Endodermal cell (in vitro differentiated cells): Measurements from ENCODE around the gene PDE7B. TPM values are rescaled to one million over a fixed set of nuclear protein-coding genes. Genes with fewer than 3 reads are reported as not detected.
A peak's percentile ranks its signal among the peaks of the same experiment; 100 is the strongest.

Experiments
- DNase-seq: peaks from one replicate; pipeline ENCODE4 v3.0.0-alpha.2; 2017
- H3K27ac ChIP-seq: 2 replicates; pipeline ENCODE4 v1.5.1; 2013; ENCODE audit warnings: mild to moderate bottlenecking, low read depth, low read length, moderate library complexity
- H3K27me3 ChIP-seq: 2 replicates; pipeline ENCODE4 v1.6.1; 2013; ENCODE audit warnings: mild to moderate bottlenecking, low read length, moderate library complexity; ENCODE audit not compliant: insufficient read depth, control insufficient read depth, poor library complexity, severe bottlenecking
- H3K36me3 ChIP-seq: 2 replicates; pipeline ENCODE4 v1.7.0; 2013; ENCODE audit warnings: mild to moderate bottlenecking, low read length, moderate library complexity; ENCODE audit not compliant: control insufficient read depth, insufficient read depth
- H3K4me1 ChIP-seq: one replicate; pipeline ENCODE4 v1.7.0; 2013; ENCODE audit warnings: low read length; ENCODE audit not compliant: control insufficient read depth, insufficient read depth
- H3K4me3 ChIP-seq: 2 replicates; pipeline ENCODE4 v1.5.1; 2013; ENCODE audit warnings: mild to moderate bottlenecking, low read length, moderate library complexity
- H3K9ac ChIP-seq: 2 replicates; pipeline ENCODE4 v1.6.1; 2013; ENCODE audit warnings: mild to moderate bottlenecking, low read length, moderate library complexity; ENCODE audit not compliant: poor library complexity, severe bottlenecking; ENCODE audit errors: extremely low read depth
- H3K9me3 ChIP-seq: 2 replicates; pipeline ENCODE4 v1.6.1; 2013; ENCODE audit warnings: mild to moderate bottlenecking, low read length, moderate library complexity; ENCODE audit not compliant: control insufficient read depth
- H3K27ac Mint-ChIP-seq: 2 replicates; pipeline ENCODE4 v1.8.0; 2020; ENCODE audit warnings: mixed read lengths
- H3K27me3 Mint-ChIP-seq: 2 replicates; pipeline ENCODE4 v1.8.0; 2021; ENCODE audit warnings: mild to moderate bottlenecking, mixed read lengths; ENCODE audit not compliant: insufficient read depth
- H3K36me3 Mint-ChIP-seq: 2 replicates; pipeline ENCODE4 v1.8.0; 2020; ENCODE audit warnings: low read depth, mixed read lengths
- H3K4me1 Mint-ChIP-seq: 2 replicates; pipeline ENCODE4 v1.8.0; 2020; ENCODE audit warnings: mixed read lengths
- H3K4me3 Mint-ChIP-seq: 2 replicates; pipeline ENCODE4 v1.8.0; 2020; ENCODE audit warnings: mild to moderate bottlenecking, moderate library complexity, mixed read lengths
- H3K9me3 Mint-ChIP-seq: 2 replicates; pipeline ENCODE4 v1.8.0; 2020; ENCODE audit warnings: mild to moderate bottlenecking, mixed read lengths
- WGBS, 2 experiments: methylation state at CpG; one replicate each; pipeline versions ENCODE4 v1.1.5 to v1.1.7; 2013; ENCODE audit warnings: missing lambda C conversion rate in 2 of 2, mixed read lengths in 1 of 2; ENCODE audit not compliant: insufficient coverage in 1 of 2, insufficient read length in 1 of 2; 5-methylcytosine and 5-hydroxymethylcytosine counted together
- total RNA-seq, 2 donors: library from RNA; stranded (reverse); fragmentation: NEBNext Ultra II Directional in 1 of 2; extraction: Animal tissue kit (Norgen Biotek cat#: 25700) in 1 of 2; gene quantifications; 2 replicates in 1 of 2; 3 replicates in 1 of 2; pipeline ENCODE4 v1.2.1, GENCODE V29; 2021
- TF ChIP-seq, protein P1 (sequence below): fragments of 200-600 bp; sonication (generic); conservative IDR thresholded peaks from 2 replicates; pipeline ENCODE4 v1.5.0; 2021; ENCODE audit warnings: antibody characterized with exemption, mild to moderate bottlenecking

Gene PDE7B
- total RNA-seq, 2 donors from 2014 or later = 0.26 TPM; not detected in 1

DNA sequence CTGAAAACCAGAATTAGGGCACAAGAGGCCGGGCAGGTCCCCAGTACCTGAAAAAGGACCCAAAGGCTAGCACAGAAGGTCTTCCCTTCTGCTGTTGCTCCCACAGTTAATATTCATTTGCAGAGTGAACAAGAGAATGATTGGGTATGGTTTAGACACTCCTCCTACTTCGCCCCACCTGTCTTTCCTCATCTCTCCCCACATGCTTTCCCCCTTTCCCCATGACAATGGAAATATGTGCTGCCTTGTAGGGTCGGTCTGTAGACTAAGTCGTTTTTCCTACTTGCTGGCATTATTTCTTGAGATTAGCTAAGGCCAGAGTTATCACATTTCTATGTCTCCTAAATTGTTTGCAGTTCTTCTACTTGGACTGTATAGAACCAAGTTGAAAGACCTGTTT, 181.9 kb downstream of the PDE7B start:
- Histone ChIP-seq H3K9me3 (no peaks in the 10 kb centered on the region), H3K36me3 (no peaks in the 10 kb centered on the region), H3K27ac (no peak overlapping the region), H3K4me1 (peaks cover 5% of the 10 kb centered on the region), H3K9ac (no peak overlapping the region), H3K4me3 (no peak overlapping the region), H3K27me3 (no peaks in the 10 kb centered on the region)
- WGBS, 2 experiments = 87 to 88% methylated on average over 4 of the region's 4 CpGs
- H3K27me3 Mint-ChIP-seq = no peaks in the 10 kb centered on the region
- no peaks in the 10 kb centered on the region for H3K9me3 Mint-ChIP-seq
- H3K4me1 Mint-ChIP-seq = peaks cover 6% of the 10 kb centered on the region
- DNase-seq = no peak
- H3K4me3 Mint-ChIP-seq = no peak overlapping the region
- H3K36me3 Mint-ChIP-seq = no peaks in the 10 kb centered on the region
- TF ChIP-seq, protein P1, sequence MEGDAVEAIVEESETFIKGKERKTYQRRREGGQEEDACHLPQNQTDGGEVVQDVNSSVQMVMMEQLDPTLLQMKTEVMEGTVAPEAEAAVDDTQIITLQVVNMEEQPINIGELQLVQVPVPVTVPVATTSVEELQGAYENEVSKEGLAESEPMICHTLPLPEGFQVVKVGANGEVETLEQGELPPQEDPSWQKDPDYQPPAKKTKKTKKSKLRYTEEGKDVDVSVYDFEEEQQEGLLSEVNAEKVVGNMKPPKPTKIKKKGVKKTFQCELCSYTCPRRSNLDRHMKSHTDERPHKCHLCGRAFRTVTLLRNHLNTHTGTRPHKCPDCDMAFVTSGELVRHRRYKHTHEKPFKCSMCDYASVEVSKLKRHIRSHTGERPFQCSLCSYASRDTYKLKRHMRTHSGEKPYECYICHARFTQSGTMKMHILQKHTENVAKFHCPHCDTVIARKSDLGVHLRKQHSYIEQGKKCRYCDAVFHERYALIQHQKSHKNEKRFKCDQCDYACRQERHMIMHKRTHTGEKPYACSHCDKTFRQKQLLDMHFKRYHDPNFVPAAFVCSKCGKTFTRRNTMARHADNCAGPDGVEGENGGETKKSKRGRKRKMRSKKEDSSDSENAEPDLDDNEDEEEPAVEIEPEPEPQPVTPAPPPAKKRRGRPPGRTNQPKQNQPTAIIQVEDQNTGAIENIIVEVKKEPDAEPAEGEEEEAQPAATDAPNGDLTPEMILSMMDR = no peak
- no peak overlapping the region for H3K27ac Mint-ChIP-seq

DNA sequence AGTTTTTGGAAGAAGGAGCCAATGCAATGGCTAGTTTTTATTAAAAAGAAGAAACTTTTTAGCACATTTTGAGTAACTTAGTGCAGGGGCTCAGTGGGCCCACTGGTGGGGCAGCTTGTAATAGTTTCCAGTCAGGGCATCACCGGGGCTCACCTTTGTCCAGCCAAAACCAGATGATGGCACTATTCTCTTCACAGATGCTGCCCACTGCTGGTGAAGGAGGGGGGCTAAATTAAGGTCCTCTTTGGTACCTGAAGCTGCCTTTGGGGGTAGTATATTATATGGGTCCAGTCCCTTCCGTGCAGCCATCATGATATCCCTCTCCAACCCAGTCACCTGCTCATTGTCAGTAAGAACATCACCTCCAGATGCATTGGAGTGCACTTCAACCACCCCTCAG, 182.9 kb downstream of the PDE7B start:
- Mint-ChIP-seq H3K4me3 (no peak overlapping the region), H3K27ac (no peak overlapping the region), H3K36me3 (no peaks in the 10 kb centered on the region), H3K9me3 (no peaks in the 10 kb centered on the region), H3K4me1 (peaks cover 6% of the 10 kb centered on the region), H3K27me3 (no peaks in the 10 kb centered on the region)
- Histone ChIP-seq H3K9me3 (no peaks in the 10 kb centered on the region), H3K9ac (no peak overlapping the region), H3K4me1 (peaks cover 5% of the 10 kb centered on the region), H3K27ac (no peak overlapping the region), H3K27me3 (no peaks in the 10 kb centered on the region), H3K36me3 (no peaks in the 10 kb centered on the region), H3K4me3 (no peak overlapping the region)
- DNase-seq = no peak
- TF ChIP-seq, protein P1 = peak; percentile 45
- WGBS, 2 experiments = 67 to 73% methylated on average over 1 to 2 of the region's 2 CpGs

GRCh38 chr6:136035378-136036070, 184.0 kb downstream of the PDE7B start:
- H3K27ac ChIP-seq = no peak overlapping the region
- TF ChIP-seq, protein P1 = no peak
- no peak for DNase-seq
- no peaks in the 10 kb centered on the region for H3K36me3 ChIP-seq
- 93 to 100% methylated on average over 4 of the region's 4 CpGs for WGBS, 2 experiments
- Mint-ChIP-seq H3K9me3 (no peaks in the 10 kb centered on the region), H3K27me3 (no peaks in the 10 kb centered on the region), H3K27ac (no peak overlapping the region), H3K36me3 (no peaks in the 10 kb centered on the region), H3K4me1 (peaks cover 6% of the 10 kb centered on the region), H3K4me3 (no peak overlapping the region)
- H3K27me3 ChIP-seq = no peaks in the 10 kb centered on the region
- H3K4me1 ChIP-seq = peaks cover 5% of the 10 kb centered on the region
- no peak overlapping the region for H3K4me3 ChIP-seq
- H3K9ac ChIP-seq = no peak overlapping the region
- no peaks in the 10 kb centered on the region for H3K9me3 ChIP-seq
